A673 (cell line): ENCODE results near the gene POU4F2.

ENCODE experiments used
- EZH2 ChIP-seq: fragments of 200-600 bp; sonication (generic); IDR thresholded peaks from 2 replicates; pipeline ENCODE4 v1.6.1; 2017; ENCODE audit warnings: borderline replicate concordance, low read depth, mild to moderate bottlenecking, mixed read lengths, antibody characterized with exemption, low read length; ENCODE audit not compliant: poor library complexity, severe bottlenecking
- TF ChIP-seq, protein P1 (sequence below): fragments of 300-800, 200-600 bp; sonication (generic); conservative IDR thresholded peaks from 2 replicates; pipeline ENCODE4 v1.5.1; 2017; ENCODE audit warnings: low read depth, mild to moderate bottlenecking, antibody characterized with exemption, low read length, moderate library complexity, mixed read lengths

DNA sequence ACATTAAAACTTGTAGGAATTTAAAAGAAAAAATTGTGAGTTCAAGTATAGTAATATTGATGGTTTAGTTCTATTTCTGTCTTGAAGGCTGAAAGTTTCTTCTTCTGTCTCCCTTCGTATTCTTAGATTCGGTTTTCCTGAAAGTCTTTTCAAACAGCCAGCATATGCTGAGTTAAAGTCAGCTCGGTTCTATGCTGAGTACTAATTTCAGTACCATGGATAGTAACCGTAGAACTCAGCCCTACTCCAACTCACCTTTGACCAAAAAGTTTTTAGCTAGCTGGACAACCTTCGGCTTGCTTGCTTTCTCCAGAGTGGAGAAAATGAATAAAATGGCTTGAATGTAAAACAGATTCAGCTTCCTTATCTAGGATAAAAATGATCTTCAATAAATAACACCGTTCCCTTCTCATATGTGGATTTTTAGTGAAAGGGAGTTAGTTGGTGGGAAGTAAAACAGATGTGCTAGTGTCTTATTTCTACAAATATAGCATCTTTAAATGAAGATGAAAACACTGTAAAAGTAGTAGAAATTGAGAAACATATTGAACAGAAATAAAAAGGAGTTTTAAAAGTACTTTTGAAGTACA, 5.2 kb downstream of the POU4F2 start:
- TF ChIP-seq EZH2, result no peak
- TF ChIP-seq, protein P1, sequence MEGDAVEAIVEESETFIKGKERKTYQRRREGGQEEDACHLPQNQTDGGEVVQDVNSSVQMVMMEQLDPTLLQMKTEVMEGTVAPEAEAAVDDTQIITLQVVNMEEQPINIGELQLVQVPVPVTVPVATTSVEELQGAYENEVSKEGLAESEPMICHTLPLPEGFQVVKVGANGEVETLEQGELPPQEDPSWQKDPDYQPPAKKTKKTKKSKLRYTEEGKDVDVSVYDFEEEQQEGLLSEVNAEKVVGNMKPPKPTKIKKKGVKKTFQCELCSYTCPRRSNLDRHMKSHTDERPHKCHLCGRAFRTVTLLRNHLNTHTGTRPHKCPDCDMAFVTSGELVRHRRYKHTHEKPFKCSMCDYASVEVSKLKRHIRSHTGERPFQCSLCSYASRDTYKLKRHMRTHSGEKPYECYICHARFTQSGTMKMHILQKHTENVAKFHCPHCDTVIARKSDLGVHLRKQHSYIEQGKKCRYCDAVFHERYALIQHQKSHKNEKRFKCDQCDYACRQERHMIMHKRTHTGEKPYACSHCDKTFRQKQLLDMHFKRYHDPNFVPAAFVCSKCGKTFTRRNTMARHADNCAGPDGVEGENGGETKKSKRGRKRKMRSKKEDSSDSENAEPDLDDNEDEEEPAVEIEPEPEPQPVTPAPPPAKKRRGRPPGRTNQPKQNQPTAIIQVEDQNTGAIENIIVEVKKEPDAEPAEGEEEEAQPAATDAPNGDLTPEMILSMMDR, result no peak
